Gastrocnemius medialis (tissue), 4 donors: Measurements from ENCODE around the gene GRID2. TPM values are rescaled to one million over a fixed set of nuclear protein-coding genes. Genes with fewer than 3 reads are reported as not detected.

Source experiments
- ATAC-seq, 2 donors: fragments of 150-250 bp; one replicate each; pipeline ENCODE4 v1.9.1; 2016
- DNase-seq, 2 donors: peaks; one replicate each; pipeline ENCODE4 v3.0.0-alpha.2; 2019
- H3K27ac ChIP-seq, 4 donors: fragments of 200-600 bp; sonication (generic); 1 replicate in 1 of 4; 2 replicates in 3 of 4; pipeline ENCODE4 v1.5.1; 2016 to 2018; ENCODE audit warnings: mild to moderate bottlenecking in 2 of 4, moderate library complexity in 1 of 4
- H3K27me3 ChIP-seq, 3 donors: fragments of 200-600 bp; sonication (generic) in 2 of 3; 1 replicate in 1 of 3; 2 replicates in 2 of 3; pipeline versions ENCODE4 v1.5.1 to v1.6.0; 2016 to 2019; ENCODE audit warnings: mild to moderate bottlenecking in 1 of 3, moderate library complexity in 1 of 3
- H3K36me3 ChIP-seq, 2 donors: fragments of 200-600 bp; sonication (generic) in 1 of 2; one replicate each; pipeline ENCODE4 v1.5.1; 2017 to 2018
- H3K4me1 ChIP-seq, 2 donors: fragments of 200-600 bp; sonication (generic) in 1 of 2; one replicate each; pipeline ENCODE4 v1.5.1; 2016 to 2017; ENCODE audit warnings: mild to moderate bottlenecking in 2 of 2
- H3K4me3 ChIP-seq, 4 donors: fragments of 200-600 bp; sonication (generic) in 3 of 4; 1 replicate in 1 of 4; 2 replicates in 3 of 4; pipeline ENCODE4 v1.5.1; 2016 to 2019; ENCODE audit warnings: mild to moderate bottlenecking in 2 of 4
- H3K9me3 ChIP-seq, 3 donors: fragments of 200-600 bp; sonication (generic) in 2 of 3; 1 replicate in 1 of 3; 2 replicates in 2 of 3; pipeline ENCODE4 v1.5.1; 2016 to 2019
- POLR2A ChIP-seq, 2 donors: fragments of 450-650 bp; IDR thresholded peaks; one replicate each; pipeline ENCODE4 v1.6.1; 2017; ENCODE audit warnings: antibody characterized with exemption in 2 of 2, mild to moderate bottlenecking in 2 of 2, moderate library complexity in 2 of 2
- in situ Hi-C, 4 donors: fragments of 200-750 bp; cut with MboI; loops; one replicate each; pipeline versions ENCODE4 v1.15.0 to v1.8.0; 2017; ENCODE audit warnings: low sequenced_read_pairs in 4 of 4
- intact Hi-C: fragments of 100-400 bp; cut with DNase I; formaldehyde crosslinking; loops from one replicate; pipeline ENCODE4 v1.15.1; 2023; ENCODE audit warnings: low total_unique reads
- total RNA-seq, 4 donors: library from RNA; depleted of rRNA; stranded (reverse); fragments of >200 nt; gene quantifications; one replicate each; pipeline versions ENCODE4 v1.1.0 to v1.2.3, GENCODE V29; 2016
- TF ChIP-seq, protein P1 (sequence below), 5 experiments: fragments of 450-650 bp in 3 of 5; fragments of 200-600 bp in 2 of 5; sonication (generic) in 2 of 5; IDR thresholded peaks in 4 of 5; conservative IDR thresholded peaks in 1 of 5; 1 replicate in 4 of 5; 2 replicates in 1 of 5; pipeline ENCODE4 v1.5.1; 2016 to 2019; ENCODE audit warnings: antibody characterized with exemption in 5 of 5, mild to moderate bottlenecking in 3 of 5, moderate library complexity in 3 of 5

GRID2 gene
- total RNA-seq, 4 donors from 2014 or later, result not detected

DNA sequence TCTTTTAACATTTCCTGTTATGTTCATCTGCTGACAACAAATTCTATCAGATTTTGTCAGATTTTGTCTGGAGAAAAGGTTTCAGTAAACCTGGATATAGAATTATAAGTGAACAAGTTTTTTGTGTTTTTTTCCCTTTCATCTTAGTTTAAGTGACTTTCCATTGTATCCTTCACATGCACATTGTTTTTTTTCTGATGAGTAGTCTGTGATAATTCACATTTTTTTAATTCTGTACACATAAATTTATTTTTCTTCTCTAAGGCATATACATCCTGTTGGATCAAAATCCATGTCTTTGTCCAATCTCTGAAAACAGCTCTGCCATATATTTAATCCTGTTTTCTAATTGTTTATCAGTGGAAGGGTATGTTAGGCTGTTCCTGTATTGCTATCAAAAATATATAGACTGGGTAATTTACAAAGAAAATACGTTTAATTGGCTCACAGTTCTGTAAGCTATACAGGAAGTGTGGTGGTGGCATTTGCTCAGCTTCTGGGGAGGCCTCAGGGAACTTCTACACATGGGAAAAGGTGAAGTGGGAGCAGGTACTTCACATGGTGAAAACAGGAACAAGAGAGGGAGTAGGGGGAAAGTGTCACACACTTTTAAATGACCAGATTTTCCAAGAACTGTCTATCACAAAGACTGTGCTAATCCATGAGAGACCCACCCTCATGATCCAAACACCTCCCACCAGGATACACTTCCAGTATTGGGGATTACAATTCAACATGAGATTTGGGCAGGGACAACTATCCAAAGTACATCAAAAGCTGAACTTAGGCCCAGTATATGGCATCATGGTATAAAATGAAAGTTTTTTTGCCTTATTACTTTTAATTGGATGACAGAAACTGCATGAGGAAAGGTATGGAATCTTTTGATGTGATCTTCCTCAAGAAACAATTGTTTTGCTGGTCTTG is 45.6 kb upstream of the GRID2 start:
- DNase-seq (no peak), ATAC-seq (no peak)
- in situ Hi-C loops (no loop called here), intact Hi-C loops (no loop called here)
- TF ChIP-seq, protein P1, sequence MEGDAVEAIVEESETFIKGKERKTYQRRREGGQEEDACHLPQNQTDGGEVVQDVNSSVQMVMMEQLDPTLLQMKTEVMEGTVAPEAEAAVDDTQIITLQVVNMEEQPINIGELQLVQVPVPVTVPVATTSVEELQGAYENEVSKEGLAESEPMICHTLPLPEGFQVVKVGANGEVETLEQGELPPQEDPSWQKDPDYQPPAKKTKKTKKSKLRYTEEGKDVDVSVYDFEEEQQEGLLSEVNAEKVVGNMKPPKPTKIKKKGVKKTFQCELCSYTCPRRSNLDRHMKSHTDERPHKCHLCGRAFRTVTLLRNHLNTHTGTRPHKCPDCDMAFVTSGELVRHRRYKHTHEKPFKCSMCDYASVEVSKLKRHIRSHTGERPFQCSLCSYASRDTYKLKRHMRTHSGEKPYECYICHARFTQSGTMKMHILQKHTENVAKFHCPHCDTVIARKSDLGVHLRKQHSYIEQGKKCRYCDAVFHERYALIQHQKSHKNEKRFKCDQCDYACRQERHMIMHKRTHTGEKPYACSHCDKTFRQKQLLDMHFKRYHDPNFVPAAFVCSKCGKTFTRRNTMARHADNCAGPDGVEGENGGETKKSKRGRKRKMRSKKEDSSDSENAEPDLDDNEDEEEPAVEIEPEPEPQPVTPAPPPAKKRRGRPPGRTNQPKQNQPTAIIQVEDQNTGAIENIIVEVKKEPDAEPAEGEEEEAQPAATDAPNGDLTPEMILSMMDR (IDR thresholded peaks at IDR 0.05 in 4 of 5, conservative IDR thresholded peaks at IDR 0.05 in 1 of 5), result no peak
- TF ChIP-seq POLR2A (IDR thresholded peaks at IDR 0.05), result no peak
- H3K4me1 ChIP-seq, result no peaks in the 10 kb centered on the region
- no peak overlapping the region for H3K27ac ChIP-seq
- no peak overlapping the region for H3K4me3 ChIP-seq
- H3K27me3 ChIP-seq, result no peaks in the 10 kb centered on the region
- no peaks in the 10 kb centered on the region for H3K36me3 ChIP-seq
- no peaks in the 10 kb centered on the region for H3K9me3 ChIP-seq

DNA sequence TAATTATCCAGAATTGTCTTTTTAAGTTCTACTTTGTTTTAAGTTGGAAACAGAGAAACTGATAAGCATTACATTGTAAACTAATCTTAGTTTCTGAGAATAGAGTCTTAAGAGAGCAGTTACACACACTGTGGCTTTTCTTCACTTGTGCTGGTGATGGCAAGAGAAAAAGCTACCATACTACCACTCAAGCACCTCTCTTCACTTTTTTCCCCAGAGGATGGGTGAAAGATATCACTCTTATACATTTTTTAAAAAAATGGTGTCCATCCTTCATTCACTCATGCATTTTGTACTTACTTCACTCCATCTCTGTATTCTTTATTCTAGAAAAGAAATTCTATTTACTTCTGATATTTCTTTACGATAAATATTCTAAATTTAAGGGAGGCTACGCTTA is 42.5 kb upstream of the GRID2 start:
- no peak for DNase-seq
- H3K9me3 ChIP-seq, result no peaks in the 10 kb centered on the region
- no peak overlapping the region for H3K4me3 ChIP-seq
- H3K27ac ChIP-seq, result no peak overlapping the region
- no peaks in the 10 kb centered on the region for H3K27me3 ChIP-seq
- intact Hi-C loops (no loop called here), in situ Hi-C loops (no loop called here)
- H3K36me3 ChIP-seq, result no peaks in the 10 kb centered on the region
- H3K4me1 ChIP-seq, result no peaks in the 10 kb centered on the region
- no peak for ATAC-seq
- no peak for TF ChIP-seq POLR2A (IDR thresholded peaks at IDR 0.05)

DNA sequence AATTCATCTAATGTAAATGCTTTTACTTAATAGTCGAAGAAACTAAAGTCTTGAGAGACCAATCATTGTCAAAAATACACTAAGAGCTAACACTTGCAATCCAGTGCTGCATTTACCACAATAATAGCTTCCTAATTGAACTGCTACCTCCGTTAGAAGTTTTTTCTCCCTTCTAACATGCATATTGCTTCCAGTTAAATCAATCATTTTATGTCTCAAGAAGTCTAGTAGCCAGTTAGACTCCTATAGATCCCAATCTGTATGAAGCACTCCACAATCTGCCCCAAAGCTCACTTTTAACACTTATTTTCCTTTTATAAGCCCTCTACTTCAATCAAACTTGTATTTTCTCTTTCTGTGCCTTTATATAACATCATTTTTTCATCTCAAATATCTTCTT is 41.4 kb upstream of the GRID2 start:
- Histone ChIP-seq H3K27ac (no peak overlapping the region), H3K4me1 (no peaks in the 10 kb centered on the region), H3K9me3 (no peaks in the 10 kb centered on the region), H3K36me3 (no peaks in the 10 kb centered on the region), H3K4me3 (no peak overlapping the region), H3K27me3 (no peaks in the 10 kb centered on the region)
- TF ChIP-seq, protein P1 (IDR thresholded peaks at IDR 0.05 in 4 of 5, conservative IDR thresholded peaks at IDR 0.05 in 1 of 5), result no peak
- no peak for TF ChIP-seq POLR2A (IDR thresholded peaks at IDR 0.05)
- intact Hi-C loops, result no loop called here
- DNase-seq, result no peak
- ATAC-seq, result no peak
- in situ Hi-C loops, result no loop called here

DNA sequence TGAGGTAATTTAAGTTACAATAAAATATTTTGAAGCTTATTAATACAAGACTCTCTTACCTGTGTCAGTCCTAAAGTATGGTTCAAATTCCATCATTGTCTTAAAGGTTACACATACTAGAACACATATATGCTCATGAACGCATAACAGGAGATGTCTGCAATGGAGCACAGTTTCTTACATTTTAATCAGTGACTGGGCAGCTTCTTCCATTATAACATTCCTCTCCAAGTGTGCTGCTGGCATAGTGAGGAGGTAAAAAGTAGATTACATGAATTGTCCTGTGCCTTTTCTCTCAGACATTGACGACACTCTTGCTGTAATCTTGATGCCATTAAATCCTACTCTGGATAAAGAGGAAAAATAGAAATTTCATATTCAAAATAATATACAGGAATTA is 40.8 kb upstream of the GRID2 start:
- no peak overlapping the region for H3K4me3 ChIP-seq
- DNase-seq, result no peak
- H3K4me1 ChIP-seq, result no peaks in the 10 kb centered on the region
- TF ChIP-seq, protein P1 (IDR thresholded peaks at IDR 0.05 in 4 of 5, conservative IDR thresholded peaks at IDR 0.05 in 1 of 5), result no peak
- no peak for TF ChIP-seq POLR2A (IDR thresholded peaks at IDR 0.05)
- in situ Hi-C loops, result no loop called here
- no peaks in the 10 kb centered on the region for H3K36me3 ChIP-seq
- H3K9me3 ChIP-seq, result no peaks in the 10 kb centered on the region
- H3K27ac ChIP-seq, result no peak overlapping the region
- intact Hi-C loops, result no loop called here
- ATAC-seq, result no peak
- no peaks in the 10 kb centered on the region for H3K27me3 ChIP-seq

DNA sequence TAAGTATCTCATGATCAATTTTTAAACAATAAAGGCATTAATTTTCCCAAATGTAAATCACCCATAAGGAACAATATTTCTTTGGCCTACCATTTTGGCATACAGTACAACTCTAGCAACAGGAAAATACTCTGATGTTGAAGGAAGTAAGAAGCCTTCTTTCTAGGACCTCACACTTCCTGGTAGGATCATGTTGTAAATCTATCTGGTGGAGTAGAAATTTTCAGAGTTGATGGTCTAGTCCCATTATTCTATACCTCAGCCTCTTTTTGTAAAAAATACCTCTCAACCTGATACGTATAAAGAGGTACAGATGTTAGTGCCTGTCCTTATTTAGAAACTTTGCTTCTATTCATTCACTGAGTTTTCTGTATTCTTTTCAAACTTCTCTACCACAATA is 40.2 kb upstream of the GRID2 start:
- H3K27me3 ChIP-seq, result no peaks in the 10 kb centered on the region
- no peak overlapping the region for H3K4me3 ChIP-seq
- no peaks in the 10 kb centered on the region for H3K9me3 ChIP-seq
- no peak for DNase-seq
- no peaks in the 10 kb centered on the region for H3K36me3 ChIP-seq
- intact Hi-C loops, result no loop called here
- H3K4me1 ChIP-seq, result no peaks in the 10 kb centered on the region
- TF ChIP-seq, protein P1 (IDR thresholded peaks at IDR 0.05 in 4 of 5, conservative IDR thresholded peaks at IDR 0.05 in 1 of 5), result no peak
- no peak for TF ChIP-seq POLR2A (IDR thresholded peaks at IDR 0.05)
- in situ Hi-C loops, result no loop called here
- no peak overlapping the region for H3K27ac ChIP-seq
- no peak for ATAC-seq
